NT2/D1 (cell line): Measurements from ENCODE around the gene EPN1.

Source experiments
- DNase-seq: peaks from one replicate; pipeline ENCODE4 v3.0.0-alpha.2; 2011; ENCODE audit warnings: low read depth, low spot score
- H3K27me3 ChIP-seq: 2 replicates; pipeline ENCODE4 v1.6.0; 2011; ENCODE audit warnings: mild to moderate bottlenecking; ENCODE audit not compliant: insufficient read length, insufficient read depth
- H3K36me3 ChIP-seq: 2 replicates; pipeline ENCODE4 v1.6.1; 2011; ENCODE audit warnings: mild to moderate bottlenecking, low read length, mixed read lengths; ENCODE audit not compliant: insufficient read depth, insufficient read length
- H3K4me1 ChIP-seq: 2 replicates; pipeline ENCODE4 v1.5.1; 2011; ENCODE audit not compliant: insufficient read depth, insufficient read length
- H3K4me3 ChIP-seq: 2 replicates; pipeline ENCODE4 v1.5.1; 2011; ENCODE audit warnings: low read depth; ENCODE audit not compliant: insufficient read length
- H3K9ac ChIP-seq: 2 replicates; pipeline ENCODE4 v1.6.0; 2011; ENCODE audit warnings: low read depth; ENCODE audit not compliant: insufficient read length
- H3K9me3 ChIP-seq: 2 replicates; pipeline ENCODE4 v1.5.1; 2011; ENCODE audit warnings: mild to moderate bottlenecking, low read length; ENCODE audit not compliant: insufficient read depth
- SUZ12 ChIP-seq: IDR thresholded peaks from 2 replicates; pipeline ENCODE4 v1.6.1; 2011; ENCODE audit not compliant: insufficient read length, insufficient read depth; ENCODE audit errors: extremely low read depth
- YY1 ChIP-seq: IDR thresholded peaks from 2 replicates; pipeline ENCODE4 v1.6.1; 2011; ENCODE audit not compliant: insufficient read length, insufficient read depth
- ZNF274 ChIP-seq: IDR thresholded peaks from 2 replicates; pipeline ENCODE4 v1.6.1; 2011; ENCODE audit warnings: mild to moderate bottlenecking, low read depth, low read length

Gene EPN1

GRCh38 chr19:55670280-55671053 lies 4.6 kb upstream of the EPN1 start:
- Histone ChIP-seq H3K4me3 (no peak overlapping the region), H3K9me3 (no peaks in the 10 kb centered on the region), H3K36me3 (peaks cover 65% of the 10 kb centered on the region), H3K9ac (no peak overlapping the region), H3K4me1 (peaks cover 11% of the 10 kb centered on the region), H3K27me3 (no peaks in the 10 kb centered on the region)
- peak; percentile 25 for DNase-seq
- TF ChIP-seq YY1: no peak
- TF ChIP-seq ZNF274: no peak
- no peak for TF ChIP-seq SUZ12

DNA sequence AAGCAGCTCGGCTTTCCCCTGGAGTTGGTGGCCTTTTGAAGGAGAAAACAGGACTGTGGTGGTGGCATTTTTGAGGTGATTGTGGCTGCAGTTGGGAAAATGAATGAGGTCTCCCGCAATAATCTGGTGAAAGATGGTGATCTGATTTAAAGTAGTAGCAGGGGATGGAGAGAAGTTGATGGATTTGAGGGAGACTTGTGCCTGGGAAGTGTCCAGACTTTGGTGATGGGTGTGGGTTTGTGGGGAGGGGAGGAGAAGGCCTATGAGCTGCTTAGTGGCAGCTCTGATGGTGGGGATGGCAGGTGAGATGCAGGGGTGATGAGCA lies 4.0 kb upstream of the EPN1 start:
- no peak for TF ChIP-seq ZNF274
- TF ChIP-seq SUZ12: no peak
- no peak for TF ChIP-seq YY1
- no peak for DNase-seq
- no peak overlapping the region for H3K9ac ChIP-seq
- H3K4me3 ChIP-seq: no peak overlapping the region
- peaks cover 11% of the 10 kb centered on the region for H3K4me1 ChIP-seq
- peaks cover 61% of the 10 kb centered on the region for H3K36me3 ChIP-seq
- H3K9me3 ChIP-seq: no peaks in the 10 kb centered on the region
- H3K27me3 ChIP-seq: no peaks in the 10 kb centered on the region

- no peak for DNase-seq
- H3K36me3 ChIP-seq: peaks cover 57% of the 10 kb centered on the region
Measured at GRCh38 chr19:55672418-55672817, 2.6 kb upstream of the EPN1 start.

GRCh38 chr19:55673465-55673864 lies 1.6 kb upstream of the EPN1 start:
- TF ChIP-seq SUZ12 (no peak), ZNF274 (no peak), YY1 (no peak)
- no peaks in the 10 kb centered on the region for H3K27me3 ChIP-seq
- no peak for DNase-seq
- H3K9me3 ChIP-seq: no peaks in the 10 kb centered on the region
- H3K36me3 ChIP-seq: peaks cover 58% of the 10 kb centered on the region
- H3K9ac ChIP-seq: no peak overlapping the region
- H3K4me1 ChIP-seq: peaks cover 4% of the 10 kb centered on the region
- no peak overlapping the region for H3K4me3 ChIP-seq

More at GRCh38 chr19:55672418-55672817, 2.6 kb upstream of the EPN1 start:
- Histone ChIP-seq H3K4me3 (no peak overlapping the region), H3K27me3 (no peaks in the 10 kb centered on the region), H3K9ac (no peak overlapping the region), H3K4me1 (peaks cover 4% of the 10 kb centered on the region), H3K9me3 (no peaks in the 10 kb centered on the region)
- TF ChIP-seq YY1 (no peak), ZNF274 (no peak), SUZ12 (no peak)

DNA sequence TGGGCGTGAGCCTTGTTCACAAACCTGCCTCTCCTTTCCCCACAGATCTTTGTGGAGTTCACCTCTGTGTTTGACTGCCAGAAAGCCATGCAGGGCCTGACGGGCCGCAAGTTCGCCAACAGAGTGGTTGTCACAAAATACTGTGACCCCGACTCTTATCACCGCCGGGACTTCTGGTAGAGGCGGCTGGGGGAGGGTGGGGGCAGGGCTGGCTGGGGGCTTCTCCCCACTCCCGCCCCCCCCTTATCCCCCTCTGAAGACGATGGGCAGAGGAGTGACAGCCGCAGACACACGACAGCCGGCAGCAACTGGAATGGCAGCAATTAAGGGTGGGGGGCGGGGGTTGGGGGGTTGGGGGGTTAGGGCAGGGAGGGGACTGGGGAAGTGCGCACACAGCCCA lies 1.1 kb upstream of the EPN1 start:
- peaks cover 59% of the 10 kb centered on the region for H3K36me3 ChIP-seq

GRCh38 chr19:55674459-55674840 lies 576 bp upstream of the EPN1 start:
- no peaks in the 10 kb centered on the region for H3K9me3 ChIP-seq
- peaks cover 4% of the 10 kb centered on the region for H3K4me1 ChIP-seq
- DNase-seq: no peak
- no peaks in the 10 kb centered on the region for H3K27me3 ChIP-seq
- peak overlapping the region; percentile 99 for H3K9ac ChIP-seq
- peaks cover 59% of the 10 kb centered on the region for H3K36me3 ChIP-seq
- TF ChIP-seq SUZ12 (no peak), ZNF274 (no peak), YY1 (no peak)
- H3K4me3 ChIP-seq: peak overlapping the region; percentile 32

More for the DNA sequence above, 1.1 kb upstream of the EPN1 start:
- peak overlapping the region; percentile 32 for H3K4me3 ChIP-seq
- TF ChIP-seq SUZ12 (no peak), ZNF274 (no peak), YY1 (no peak)
- no peaks in the 10 kb centered on the region for H3K9me3 ChIP-seq
- no peak overlapping the region for H3K9ac ChIP-seq
- no peaks in the 10 kb centered on the region for H3K27me3 ChIP-seq
- DNase-seq: no peak
- peaks cover 4% of the 10 kb centered on the region for H3K4me1 ChIP-seq

DNA sequence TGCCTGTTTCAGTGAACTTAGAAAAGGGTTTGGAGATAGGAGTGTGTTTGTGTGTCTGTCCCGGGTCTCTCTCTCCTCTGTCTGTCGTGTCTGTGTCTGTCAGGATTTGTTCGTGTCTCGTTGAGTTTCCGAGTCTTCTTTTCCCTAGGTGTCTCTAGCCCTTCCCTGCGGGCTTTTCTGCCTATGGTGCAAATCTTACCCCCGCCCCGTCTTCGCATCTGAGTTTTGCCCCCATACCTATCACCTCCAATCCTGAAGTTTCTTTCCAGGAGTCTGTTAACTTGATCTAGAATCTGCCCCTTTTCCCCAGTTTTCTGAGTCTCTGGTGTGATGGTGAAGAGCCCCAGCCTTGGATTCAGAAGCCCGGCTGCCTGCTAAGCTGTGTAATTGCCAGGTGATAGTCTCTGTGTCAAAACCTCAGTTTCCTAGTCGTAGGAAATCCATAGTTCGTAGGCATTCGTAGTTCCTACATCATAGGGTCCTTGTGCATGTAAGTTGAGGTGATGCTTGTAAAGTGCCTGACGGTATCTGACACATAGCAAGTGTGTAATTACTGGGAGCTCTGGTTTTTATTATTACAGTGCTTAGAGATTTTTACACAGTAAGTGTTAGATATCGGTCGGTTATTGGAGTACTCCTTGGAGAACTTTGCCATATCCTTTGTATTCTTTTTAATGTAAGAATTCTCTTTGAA lies 782 bp downstream of the EPN1 start:
- Histone ChIP-seq H3K36me3 (peaks cover 58% of the 10 kb centered on the region), H3K27me3 (no peaks in the 10 kb centered on the region)

More for the DNA sequence above, 782 bp downstream of the EPN1 start:
- peak overlapping the region; percentile 93 for H3K4me3 ChIP-seq
- TF ChIP-seq ZNF274 (no peak), YY1 (no peak), SUZ12 (no peak)
- no peaks in the 10 kb centered on the region for H3K9me3 ChIP-seq
- peak overlapping the region; percentile 99 for H3K9ac ChIP-seq
- H3K4me1 ChIP-seq: peaks cover 5% of the 10 kb centered on the region
- DNase-seq: no peak
